K562 (cell line): ENCODE data around the gene MYH7B. TPM values are rescaled to one million over a fixed set of nuclear protein-coding genes. Genes with fewer than 3 reads are reported as not detected.

Source experiments
- ATAC-seq: fragments of 200-7000 bp; cut with Tn5 transposase; 3 replicates; pipeline ENCODE4 v1.9.1; 2020; ENCODE audit warnings: moderate library complexity
- BruUV-seq: library from RNA; stranded (reverse); fragments of 400-500 nt; replicated peaks from 2 replicates; lab custom pipeline; 2021; lab: Mats Ljungman, UMichigan
- CTCF ChIA-PET: fragments of 300-600 bp; formaldehyde crosslinking; extraction: SDS; loops from one replicate; lab custom pipeline; 2021; ENCODE audit warnings: low intra/inter-chr PET ratio; lab: Yijun Ruan, JAX
- POLR2A ChIA-PET: fragments of 300-600, 350-650 bp; sonication (Branson Sonifier 250); formaldehyde crosslinking; extraction: SDS; loops from one replicate; lab custom pipeline; 2021; ENCODE audit warnings: antibody characterized with exemption, inconsistent platforms; lab: Yijun Ruan, JAX
- DNase-seq, 4 experiments: peaks; one replicate each; pipeline versions ENCODE4 v3.0.0 to v3.0.0-alpha.2; 2011 to 2018; ENCODE audit warnings: low spot score in 3 of 4, mixed read lengths in 3 of 4; ENCODE audit errors: extremely low read depth in 1 of 4
- FAIRE-seq: peaks from 2 replicates; lab custom pipeline; 2011; peaks lifted over from hg19 to GRCh38; lab: Jason Lieb, UNC
- H2AFZ ChIP-seq: 2 replicates; pipeline ENCODE4 v1.6.0; 2011; ENCODE audit warnings: low read depth, low read length, control low read depth, inconsistent platforms
- H3K27ac ChIP-seq: fragments of 200-600 bp; 3 replicates; pipeline ENCODE4 v1.8.0; 2011; ENCODE audit warnings: low read depth, mild to moderate bottlenecking, control low read depth, inconsistent platforms, low read length, moderate library complexity, mixed read lengths; ENCODE audit errors: extremely low read depth
- H3K27me3 ChIP-seq, 2 experiments: fragments of 300-600 bp in 1 of 2; 2 replicates in 1 of 2; 3 replicates in 1 of 2; pipeline versions ENCODE4 v1.6.0 to v1.8.0; 2011; ENCODE audit warnings: inconsistent platforms in 2 of 2, low read length in 2 of 2, mild to moderate bottlenecking in 1 of 2, mixed read lengths in 1 of 2, moderate library complexity in 1 of 2; ENCODE audit not compliant: control insufficient read depth in 2 of 2, insufficient read depth in 2 of 2
- H3K36me3 ChIP-seq: fragments of 300-600 bp; 3 replicates; pipeline ENCODE4 v1.8.0; 2011; ENCODE audit warnings: mild to moderate bottlenecking, low read length, inconsistent platforms; ENCODE audit not compliant: control insufficient read depth, insufficient read depth
- H3K4me1 ChIP-seq, 2 experiments: fragments of 200-600 bp in 1 of 2; replicated peaks in 1 of 2; 2 replicates in 1 of 2; 3 replicates in 1 of 2; pipeline versions ENCODE4 v1.5.1 to v1.8.0; 2011; ENCODE audit warnings: inconsistent platforms in 2 of 2, low read length in 2 of 2, mild to moderate bottlenecking in 1 of 2, mixed read lengths in 1 of 2, moderate library complexity in 1 of 2; ENCODE audit not compliant: control insufficient read depth in 2 of 2, insufficient read depth in 2 of 2
- H3K4me2 ChIP-seq: 2 replicates; pipeline ENCODE4 v1.6.1; 2011; ENCODE audit warnings: low read length, control low read depth, inconsistent platforms, mixed read lengths; ENCODE audit not compliant: insufficient read depth
- H3K4me3 ChIP-seq: fragments of 200-600 bp; sonication (generic), shearing (Covaris generic); 2 replicates; pipeline ENCODE4 v1.5.1; 2016; ENCODE audit warnings: control low read depth, inconsistent platforms
- H3K79me2 ChIP-seq: fragments of 200-600 bp; 3 replicates; pipeline ENCODE4 v1.8.0; 2011; ENCODE audit warnings: low read length, inconsistent platforms; ENCODE audit not compliant: control insufficient read depth, insufficient read depth
- H3K9ac ChIP-seq, 2 experiments: 2 replicates each; pipeline versions ENCODE4 v1.6.0 to v1.6.1; 2011; ENCODE audit warnings: low read depth in 2 of 2, low read length in 2 of 2, control low read depth in 1 of 2, inconsistent platforms in 1 of 2, mild to moderate bottlenecking in 1 of 2, mixed read lengths in 1 of 2; ENCODE audit not compliant: insufficient read depth in 1 of 2
- H3K9me1 ChIP-seq: one replicate; pipeline ENCODE4 v1.6.0; 2011; ENCODE audit warnings: inconsistent platforms, mild to moderate bottlenecking, low read length, moderate library complexity; ENCODE audit not compliant: control insufficient read depth, insufficient read depth
- H3K9me3 ChIP-seq: replicated peaks from 2 replicates; pipeline ENCODE4 v1.5.1; 2011; ENCODE audit warnings: low read depth, low read length, inconsistent platforms; ENCODE audit not compliant: control insufficient read depth, insufficient read depth
- H4K20me1 ChIP-seq: replicated peaks from 2 replicates; pipeline ENCODE4 v1.6.1; 2011; ENCODE audit warnings: low read length, inconsistent platforms, mixed read lengths; ENCODE audit not compliant: control insufficient read depth, insufficient read depth
- ARID1B ChIP-seq: fragments of 450-650 bp; IDR thresholded peaks from 2 replicates; pipeline ENCODE4 v1.6.1; 2016; ENCODE audit warnings: antibody characterized with exemption, mild to moderate bottlenecking, inconsistent platforms
- BRF1 ChIP-seq: IDR thresholded peaks from 3 replicates; pipeline ENCODE4 v1.6.1; 2011; ENCODE audit warnings: borderline replicate concordance, mild to moderate bottlenecking; ENCODE audit not compliant: insufficient read length; ENCODE audit errors: extremely low read depth
- C11orf30 ChIP-seq: fragments of 450-650 bp; IDR thresholded peaks from 2 replicates; pipeline ENCODE4 v1.6.1; 2016; ENCODE audit warnings: low read depth, mild to moderate bottlenecking
- CHD2 ChIP-seq: IDR thresholded peaks from 2 replicates; pipeline ENCODE4 v1.6.1; 2011; ENCODE audit warnings: low read depth, low read length
- CREM ChIP-seq: IDR thresholded peaks from 2 replicates; pipeline ENCODE4 v1.6.1; 2014; ENCODE audit warnings: antibody characterized with exemption, low read depth
- ELK3 ChIP-seq: fragments of 450-650 bp; formaldehyde crosslinking; IDR thresholded peaks from 2 replicates; pipeline ENCODE4 v1.4.0; 2020; ENCODE audit warnings: mild to moderate bottlenecking
- FOXP1 ChIP-seq: sonication (generic); formaldehyde crosslinking; IDR thresholded peaks from 2 replicates; pipeline ENCODE4 v1.8.0; 2022; ENCODE audit warnings: mild to moderate bottlenecking, missing genetic modification reagents
- HDAC8 ChIP-seq: fragments of 450-650 bp; IDR thresholded peaks from 2 replicates; pipeline ENCODE4 v1.6.1; 2016; ENCODE audit warnings: mild to moderate bottlenecking, missing genetic modification characterization, moderate library complexity, missing compliant biosample characterization
- MCM5 ChIP-seq: fragments of 450-650 bp; IDR thresholded peaks from 2 replicates; pipeline ENCODE4 v1.6.1; 2016; ENCODE audit warnings: low read depth
- MEF2A ChIP-seq: IDR thresholded peaks from 2 replicates; pipeline ENCODE4 v1.6.1; 2011; ENCODE audit warnings: low read depth, mild to moderate bottlenecking, low read length, moderate library complexity; ENCODE audit not compliant: control insufficient read depth
- NELFE ChIP-seq: IDR thresholded peaks from 2 replicates; pipeline ENCODE4 v1.6.1; 2011; ENCODE audit warnings: mild to moderate bottlenecking; ENCODE audit not compliant: insufficient read depth, insufficient read length
- NFYB ChIP-seq: IDR thresholded peaks from 2 replicates; pipeline ENCODE4 v1.6.1; 2011; ENCODE audit warnings: mild to moderate bottlenecking, moderate library complexity; ENCODE audit not compliant: insufficient read length; ENCODE audit errors: extremely low read depth
- PRDM10 ChIP-seq: fragments of 450-650 bp; IDR thresholded peaks from 2 replicates; pipeline ENCODE4 v1.6.1; 2018; ENCODE audit not compliant: partially characterized antibody
- PRMT5 ChIP-seq: sonication (generic); formaldehyde crosslinking; IDR thresholded peaks from 2 replicates; pipeline ENCODE4 v1.5.0; 2020; ENCODE audit warnings: missing genetic modification reagents
- SMARCA5 ChIP-seq: fragments of 450-650 bp; IDR thresholded peaks from 2 replicates; pipeline ENCODE4 v1.6.1; 2016
- TEAD2 ChIP-seq: fragments of 450-650 bp; IDR thresholded peaks from 2 replicates; pipeline ENCODE4 v1.6.1; 2016; ENCODE audit warnings: missing genetic modification characterization, control low read depth, missing compliant biosample characterization
- ZNF830 ChIP-seq: fragments of 250-450 bp; sonication (Bioruptor Pico); IDR thresholded peaks from 2 replicates; pipeline ENCODE4 v1.5.0; 2021; ENCODE audit warnings: mild to moderate bottlenecking
- WGBS: fragments of 100-300 bp; shearing (Covaris generic); methylation state at CpG from one replicate; pipeline ENCODE4 v1.1.6; 2016; ENCODE audit warnings: low coverage, mixed read lengths; ENCODE audit not compliant: insufficient coverage; ENCODE audit errors: missing lambda C conversion rate; 5-methylcytosine and 5-hydroxymethylcytosine counted together
- in situ Hi-C: fragments of 300-500 bp; cut with MboI; formaldehyde crosslinking; loops from 4 replicates; pipeline ENCODE4 v1.15.0; 2018; ENCODE audit warnings: inconsistent platforms, mixed read lengths
- intact Hi-C: fragments of 100-400 bp; cut with micrococcal nuclease; formaldehyde crosslinking; loops from 2 replicates; pipeline ENCODE4 v1.14.2; 2022
- polyA plus RNA-seq, 8 experiments: library from polyadenylated mRNA; depleted of rRNA in 4 of 8; stranded (reverse) in 5 of 8; unstranded in 3 of 8; fragments of >200 nt; fragmentation: Nextera tagmentation in 2 of 8; fragmentation: Illumina TruSeq in 1 of 8; extraction: Ambion mirVana in 2 of 8; extraction: Trizol in 1 of 8; gene quantifications; 2 replicates each; pipeline versions ENCODE4 v1.2.1 to v1.2.3, GENCODE V29; 2011 to 2014; ENCODE audit warnings: inconsistent platforms in 1 of 8, missing spikeins in 1 of 8
- total RNA-seq, 7 experiments: library from RNA; depleted of rRNA in 6 of 7; stranded (reverse); fragments of >200 nt in 6 of 7; fragmentation: Illumina TruSeq in 2 of 7; extraction: Trizol in 2 of 7; gene quantifications; 2 replicates each; pipeline versions ENCODE4 v1.2.1 to v1.2.3, GENCODE V29; 2011 to 2021; ENCODE audit warnings: low replicate concordance in 1 of 7

MYH7B gene
- total and polyA plus RNA-seq, 9 of the 15 experiments (the other 6 are each of a cell fraction or from before 2014, with no cell fraction given): 0.07 to 0.34 (median 0.13) TPM; not detected in 3

GRCh38 chr20:34996243-34997028 is 40.8 kb downstream of the MYH7B start:
- CTCF ChIA-PET: no interaction called here
- Histone ChIP-seq H3K79me2 (no peaks in the 10 kb centered on the region), H3K9ac (no peak overlapping the region), H3K4me2 (no peak overlapping the region), H3K4me1 (peaks cover 0 to 18% of the 10 kb centered on the region in 2 experiments; a peak in 3 of 5 replicates), H3K4me3 (no peak overlapping the region), H3K9me1 (no peaks in the 10 kb centered on the region), H3K27ac (no peak overlapping the region), H2AFZ (no peak overlapping the region), H3K27me3 (no peaks in the 10 kb centered on the region), H3K36me3 (peaks cover 57% of the 10 kb centered on the region; the same call in 2 of the 3 replicates), H4K20me1 (peaks cover 3% of the 10 kb centered on the region; the same call in 1 of the 2 replicates), H3K9me3 (no peaks in the 10 kb centered on the region)
- no peak for FAIRE-seq
- BruUV-seq: no TSS peak
- POLR2A ChIA-PET: interaction anchor here (0.6 kb wide), 1 partner anchor 13 kb away, joined by 4 read pairs; no protein-coding TSS in a partner anchor
- no peak for ATAC-seq
- no peak for DNase-seq
- TF ChIP-seq NELFE (no peak), BRF1 (no peak), CHD2 (no peak), TEAD2 (no peak), PRDM10 (no peak), HDAC8 (no peak), FOXP1 (CRISPR knock-in tag) (no peak), MEF2A (no peak), ELK3 (CRISPR knock-in tag) (no peak), ZNF830 (CRISPR knock-in tag) (no peak), CREM (no peak), PRMT5 (CRISPR knock-in tag) (no peak), C11orf30 (no peak), ARID1B (no peak), MCM5 (no peak), NFYB (no peak), SMARCA5 (no peak)
- in situ Hi-C loops (no loop called here), intact Hi-C loops (no loop called here)
- 99% methylated on average over 15 of the region's 26 CpGs for WGBS
